GM18951 (cell line): ENCODE data around the gene ZDHHC14.

Source experiments
- POLR2A ChIP-seq: IDR thresholded peaks from 4 replicates; pipeline ENCODE4 v1.6.1; 2011; ENCODE audit warnings: mild to moderate bottlenecking; ENCODE audit not compliant: insufficient read length, insufficient read depth; ENCODE audit errors: extremely low read depth
- in situ Hi-C: fragments of 300-500 bp; cut with MboI; formaldehyde crosslinking; loops from one replicate; pipeline ENCODE4 v1.12.0; 2022; ENCODE audit warnings: low sequenced_read_pairs, mixed read lengths, inconsistent platforms; ENCODE audit not compliant: unreplicated experiment

Gene ZDHHC14

DNA sequence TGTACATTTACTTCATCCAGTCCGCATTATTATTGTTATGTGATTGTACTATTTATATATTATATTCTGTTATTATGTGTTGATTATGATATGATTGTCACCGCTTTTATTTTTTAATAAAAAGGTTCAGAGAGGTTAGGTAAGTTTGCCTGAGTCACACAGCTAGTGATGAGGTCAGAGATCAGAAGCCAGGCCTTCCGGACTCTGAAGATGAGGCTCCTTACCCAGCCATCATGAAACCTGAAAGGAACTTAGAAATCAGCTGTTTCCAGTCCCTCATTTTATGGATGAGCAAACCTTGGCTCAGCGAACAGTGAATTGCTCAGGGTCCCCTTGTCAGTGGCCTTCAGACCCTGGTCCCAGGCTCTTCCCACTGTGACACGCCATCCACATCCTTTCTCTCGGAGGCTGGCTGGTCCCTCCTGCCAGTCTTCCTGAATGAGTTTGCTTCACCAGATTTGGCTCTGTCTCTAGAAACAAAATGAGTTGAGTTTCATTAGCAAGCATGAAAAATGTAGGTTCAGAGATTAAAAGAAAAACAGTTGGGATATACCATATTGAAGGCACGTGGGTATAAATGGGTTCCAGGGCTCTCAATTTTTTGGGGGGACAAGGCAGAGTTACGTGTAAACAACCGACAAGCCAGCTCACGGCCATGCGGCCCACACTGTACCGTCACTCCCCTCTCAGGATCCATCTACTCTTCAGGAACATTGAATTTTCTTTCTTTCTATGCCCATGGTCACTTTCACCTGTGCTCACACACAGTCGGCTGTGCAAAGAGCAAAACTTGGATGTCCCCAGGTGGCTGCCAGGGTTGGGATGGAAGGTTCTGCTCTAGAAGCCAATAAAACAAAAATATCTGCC, 132.9 kb downstream of the ZDHHC14 start:
- in situ Hi-C loops = no loop called here
- no peak for TF ChIP-seq POLR2A

DNA sequence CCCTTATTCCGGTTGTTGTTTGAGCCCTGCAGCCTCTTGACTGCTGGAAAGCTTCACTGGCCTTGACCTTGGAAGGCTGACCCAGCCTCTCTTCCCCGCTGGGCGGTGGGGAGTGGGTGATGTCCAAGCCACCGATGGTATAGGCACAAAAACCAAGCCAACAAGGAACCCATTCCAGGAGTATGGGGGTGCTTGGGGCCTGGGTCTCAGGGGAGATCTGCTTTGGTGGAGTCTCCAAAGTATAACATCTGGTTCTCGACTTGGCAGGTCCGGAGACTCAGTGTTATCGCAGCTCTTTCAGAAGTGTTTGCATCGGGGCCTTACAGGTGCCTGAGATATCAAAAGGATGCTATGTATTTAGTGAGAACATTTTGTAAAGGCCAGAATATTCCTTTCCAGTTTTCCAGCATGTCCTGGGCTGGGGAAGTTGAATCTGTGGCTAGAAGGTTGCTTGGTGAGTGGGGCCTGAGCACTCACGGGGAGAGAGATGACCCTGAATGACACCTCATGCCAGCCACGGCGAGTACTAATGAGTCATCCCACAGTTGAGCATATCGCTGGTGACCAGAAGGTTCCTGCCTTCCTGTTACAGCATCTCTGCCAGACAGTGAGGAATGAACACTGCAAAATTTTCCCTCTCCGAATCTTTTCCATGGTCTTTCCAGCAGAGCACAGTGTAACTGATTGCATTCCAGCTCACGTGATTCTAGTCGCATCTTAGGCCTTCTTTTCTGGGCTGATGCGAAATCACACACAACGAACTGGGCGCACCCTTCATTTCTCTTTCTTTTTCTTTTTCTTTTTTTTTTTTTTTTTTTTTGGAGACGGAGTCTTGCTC, 133.9 kb downstream of the ZDHHC14 start:
- in situ Hi-C loops = no loop called here
- TF ChIP-seq POLR2A = no peak

DNA sequence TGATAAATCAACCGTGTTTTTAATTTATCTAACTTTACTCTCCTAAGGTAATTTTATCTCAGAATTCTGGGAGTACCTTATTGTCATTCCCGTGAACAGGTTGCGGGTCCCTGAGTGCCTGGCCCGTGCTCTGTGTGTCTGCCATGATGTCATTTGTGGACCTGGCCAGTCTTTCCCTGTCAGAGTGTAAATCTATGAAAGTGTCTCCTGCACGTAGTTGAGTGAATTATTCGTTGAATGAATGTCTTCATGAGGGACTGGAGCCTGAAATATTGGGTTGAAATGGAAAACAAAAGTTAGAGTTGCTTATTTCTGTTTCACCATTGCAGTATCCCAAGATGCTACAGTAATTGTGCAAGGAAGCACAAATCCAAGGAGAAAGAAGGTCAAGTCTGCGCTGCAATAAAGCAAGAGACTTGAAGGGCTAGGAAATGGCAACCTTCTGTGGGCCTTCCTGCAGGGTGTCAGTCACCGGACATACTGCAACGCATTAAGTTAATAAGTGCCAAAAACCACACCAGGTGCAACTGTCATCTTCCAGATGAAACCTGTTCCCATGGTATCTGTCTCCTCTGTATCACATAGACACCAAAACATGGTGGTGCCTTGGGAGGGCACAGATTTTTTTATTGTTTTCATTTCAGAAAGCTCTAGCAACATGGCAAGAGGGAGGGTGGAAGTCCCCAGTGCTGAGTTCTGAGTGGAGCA, 135.5 kb downstream of the ZDHHC14 start:
- in situ Hi-C loops = no loop called here
- TF ChIP-seq POLR2A = no peak

DNA sequence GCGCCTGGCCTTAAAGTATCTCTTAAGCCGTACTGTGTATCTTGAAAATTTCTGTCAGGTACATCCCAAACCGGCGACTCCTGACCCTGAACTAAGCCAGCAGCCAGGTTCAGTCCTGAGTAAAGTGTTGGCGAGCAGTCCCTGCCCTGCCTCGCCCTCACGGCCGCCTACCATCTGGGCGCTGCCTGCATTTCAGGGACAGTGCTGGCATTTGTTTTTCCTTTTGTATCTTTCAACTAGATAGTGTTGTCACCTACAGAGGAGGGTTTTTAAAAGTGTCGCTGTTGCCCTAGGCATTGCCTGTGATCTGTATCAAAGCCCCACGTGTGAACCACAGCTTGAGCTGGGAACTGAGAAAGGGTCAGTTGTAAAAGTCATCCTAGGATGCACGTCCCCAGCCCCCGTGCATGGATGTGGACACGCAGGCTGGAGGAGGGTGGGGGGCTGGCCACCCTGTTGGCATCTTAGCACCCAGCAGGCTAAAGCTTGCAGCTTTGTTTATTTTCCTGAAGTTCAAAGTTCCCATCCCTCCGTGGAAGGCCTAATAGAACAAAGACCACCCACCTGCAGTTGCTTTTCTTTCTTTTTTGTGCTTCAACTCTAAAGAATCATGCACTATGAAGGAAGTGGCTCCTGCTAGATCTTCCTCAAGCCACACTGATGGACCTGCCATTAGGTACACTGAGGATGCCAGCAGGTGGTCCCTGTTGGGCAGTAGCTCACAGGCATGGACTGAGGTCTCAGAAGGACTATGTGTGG, 136.8 kb downstream of the ZDHHC14 start:
- in situ Hi-C loops = no loop called here

DNA sequence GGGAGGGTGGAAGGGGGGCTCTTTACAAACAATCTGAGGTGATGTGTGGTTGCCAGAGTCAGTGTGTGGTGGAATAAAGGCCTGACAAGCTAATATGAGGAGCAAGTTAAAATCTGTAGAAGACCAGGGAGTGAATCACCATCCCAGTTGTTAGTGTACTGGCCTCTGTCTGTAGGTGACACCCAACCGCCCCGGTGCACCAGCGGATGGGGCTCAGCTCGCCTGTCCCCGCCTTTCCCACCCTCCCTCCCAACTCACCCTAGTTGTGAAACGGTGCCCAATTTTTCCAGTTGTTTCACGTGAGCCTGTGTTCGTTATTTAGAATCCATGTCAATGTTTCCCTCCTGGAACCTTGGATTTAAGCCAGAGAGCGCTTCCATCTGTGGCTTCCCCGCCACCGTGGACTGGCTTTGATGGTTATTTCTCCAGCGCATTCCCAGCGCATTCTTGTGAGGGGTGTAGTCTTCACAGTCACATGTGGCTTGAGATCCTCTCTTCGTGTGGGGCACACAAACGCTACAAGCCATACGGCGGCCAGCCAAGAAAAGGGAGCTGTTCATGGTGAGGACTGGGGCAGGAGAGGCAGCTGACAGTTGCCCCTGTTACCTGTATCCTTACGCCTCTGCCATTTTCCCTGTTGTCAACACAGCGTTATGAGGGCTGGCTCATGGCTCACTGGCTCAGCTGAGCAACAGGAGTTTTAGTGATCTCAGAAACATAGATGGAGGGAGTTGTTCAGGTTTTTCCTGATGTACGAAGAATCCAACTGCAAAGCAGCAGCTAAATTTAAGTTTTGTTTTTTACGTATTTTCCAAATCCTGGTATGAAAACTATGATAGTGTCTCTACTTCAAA, 137.6 kb downstream of the ZDHHC14 start:
- no peak for TF ChIP-seq POLR2A
- in situ Hi-C loops = no loop called here

More for the DNA sequence above, 136.8 kb downstream of the ZDHHC14 start:
- no peak for TF ChIP-seq POLR2A

DNA sequence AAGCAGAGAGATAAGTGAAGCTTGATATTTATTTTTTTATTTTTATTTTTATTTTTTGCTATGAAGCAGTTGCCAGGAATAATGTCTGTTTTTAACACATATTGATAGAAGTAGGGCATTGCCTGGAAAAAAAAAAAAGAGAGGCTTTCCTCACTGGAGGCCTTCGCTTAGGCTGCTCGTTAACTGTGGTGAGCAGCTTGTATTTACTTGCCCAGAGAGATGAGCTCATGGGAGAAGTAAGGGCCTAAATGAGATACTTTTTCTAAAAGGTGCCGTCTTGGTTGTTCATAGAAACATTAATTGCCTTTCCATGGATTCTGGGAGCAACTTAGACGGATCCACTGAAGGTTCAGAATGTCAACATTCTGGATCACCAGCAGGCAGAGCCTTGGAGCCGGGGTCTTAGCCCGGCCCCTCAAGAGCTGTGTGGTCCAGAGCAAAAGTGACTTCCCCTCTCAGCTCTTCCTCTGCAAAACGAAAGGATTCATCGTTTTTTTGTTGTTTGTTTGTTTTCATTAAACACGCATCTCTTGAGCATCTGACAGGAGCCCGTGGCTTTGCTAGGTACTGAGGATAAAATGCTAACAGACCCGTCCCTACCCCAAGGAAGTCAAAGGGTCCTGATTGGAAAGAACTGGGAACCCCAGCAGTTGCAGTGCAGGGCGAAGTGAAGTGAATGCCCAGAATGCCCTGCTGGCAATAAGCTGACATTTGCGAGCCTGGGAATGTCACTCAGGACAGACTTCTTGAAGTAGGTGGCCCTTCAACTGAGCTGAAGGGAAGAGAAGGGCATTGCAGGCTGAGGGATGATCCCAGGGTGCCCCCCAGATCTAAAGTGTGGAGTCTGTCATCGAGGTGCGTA, 138.5 kb downstream of the ZDHHC14 start:
- no peak for TF ChIP-seq POLR2A
- in situ Hi-C loops = no loop called here

DNA sequence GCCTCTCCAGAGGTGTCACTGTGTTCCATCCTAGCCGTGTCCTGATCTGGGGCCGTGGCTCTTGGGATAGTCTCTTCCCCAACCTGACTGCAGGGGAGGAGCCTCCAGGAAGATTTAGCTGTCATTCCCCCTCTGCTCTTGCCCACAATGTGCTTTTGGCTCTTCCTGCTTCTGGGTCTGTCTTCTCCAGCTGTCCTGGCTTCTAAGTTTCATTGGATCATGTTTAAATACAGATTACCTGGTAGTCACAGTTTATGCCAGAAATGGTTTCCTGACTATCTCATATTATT, 139.1 kb downstream of the ZDHHC14 start:
- in situ Hi-C loops = no loop called here
- TF ChIP-seq POLR2A = no peak

DNA sequence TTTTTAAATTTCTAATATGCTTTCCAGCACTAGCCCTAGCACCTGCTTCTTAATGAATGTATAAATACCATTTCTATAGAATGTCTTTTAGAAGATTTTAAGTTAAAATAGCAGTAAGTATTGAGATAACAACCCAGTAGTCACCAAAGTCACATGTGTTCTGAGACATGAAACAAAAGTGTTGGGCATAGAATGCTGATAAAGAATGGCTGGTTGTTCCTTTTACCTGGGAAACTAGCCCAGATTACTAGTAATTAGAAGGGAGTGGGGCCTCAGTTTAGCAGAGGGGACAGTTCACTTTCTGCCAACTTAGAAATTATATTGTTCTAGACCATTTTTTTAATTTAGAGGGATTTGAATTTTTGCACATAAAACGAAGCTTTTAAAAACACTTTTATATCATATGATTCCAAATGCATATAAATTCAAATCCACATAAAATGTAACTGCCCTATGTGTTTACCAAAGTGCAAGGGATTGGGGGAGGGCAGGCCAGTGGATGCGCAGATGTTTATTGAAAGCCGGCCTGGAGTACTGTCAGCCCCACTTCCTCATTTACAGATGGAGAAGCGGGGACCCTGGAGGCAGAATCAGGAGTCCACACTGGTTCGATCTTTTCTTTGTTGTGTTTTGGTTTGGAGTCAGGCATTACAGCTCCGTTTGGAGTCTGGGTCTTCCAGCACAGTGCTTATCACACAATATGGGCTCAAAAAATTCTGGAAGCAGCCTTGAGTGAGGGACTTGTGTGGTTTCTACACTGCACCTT, 139.8 kb downstream of the ZDHHC14 start:
- TF ChIP-seq POLR2A = no peak
- in situ Hi-C loops = no loop called here

DNA sequence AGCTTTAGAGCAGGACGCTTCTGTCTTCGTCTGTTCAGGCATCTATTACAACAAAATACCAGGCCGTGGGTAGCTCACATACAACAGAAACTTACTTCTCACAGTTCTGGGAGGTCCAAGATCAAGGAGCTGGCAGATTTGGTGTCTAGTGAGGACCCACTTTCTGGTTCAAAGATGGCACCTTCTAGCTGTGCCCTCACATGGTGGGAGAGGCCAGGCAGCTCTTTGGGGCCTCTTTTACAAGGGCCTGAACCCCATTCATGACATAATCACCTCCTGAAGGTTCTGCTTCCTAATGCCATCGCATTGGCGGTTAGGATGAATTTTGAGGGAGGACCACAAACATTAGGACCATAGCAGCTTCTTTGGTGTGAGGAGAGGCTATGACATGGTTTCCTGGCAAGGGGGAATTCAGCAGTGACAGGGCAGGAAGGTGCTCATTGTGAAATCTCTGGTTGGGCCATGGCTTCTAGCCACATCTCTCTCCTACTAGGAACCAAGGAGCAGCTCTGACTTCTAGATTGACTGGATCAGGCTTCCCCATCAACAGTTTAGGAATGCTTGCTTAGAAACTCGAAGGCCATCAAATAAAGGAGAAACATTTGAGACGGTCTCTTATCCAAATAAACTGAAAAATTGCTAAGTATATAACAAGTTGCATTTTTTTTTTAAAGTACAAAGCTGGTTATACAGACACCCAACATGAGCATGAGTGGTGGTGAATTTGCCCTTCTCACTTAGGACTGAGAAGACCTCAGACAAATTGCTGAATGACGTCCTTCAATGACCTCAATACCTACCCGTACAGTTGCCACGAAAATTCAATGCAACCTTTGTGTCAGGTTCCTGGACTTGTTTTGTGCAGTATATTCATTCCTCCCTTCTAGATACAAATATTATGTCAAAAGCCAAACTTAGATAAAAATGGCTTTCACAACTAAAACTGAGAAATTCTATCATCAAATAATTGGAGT, 140.7 kb downstream of the ZDHHC14 start:
- TF ChIP-seq POLR2A = no peak
- in situ Hi-C loops = no loop called here
